ENCODE data around the gene SMYD5.

Gene SMYD5

DNA sequence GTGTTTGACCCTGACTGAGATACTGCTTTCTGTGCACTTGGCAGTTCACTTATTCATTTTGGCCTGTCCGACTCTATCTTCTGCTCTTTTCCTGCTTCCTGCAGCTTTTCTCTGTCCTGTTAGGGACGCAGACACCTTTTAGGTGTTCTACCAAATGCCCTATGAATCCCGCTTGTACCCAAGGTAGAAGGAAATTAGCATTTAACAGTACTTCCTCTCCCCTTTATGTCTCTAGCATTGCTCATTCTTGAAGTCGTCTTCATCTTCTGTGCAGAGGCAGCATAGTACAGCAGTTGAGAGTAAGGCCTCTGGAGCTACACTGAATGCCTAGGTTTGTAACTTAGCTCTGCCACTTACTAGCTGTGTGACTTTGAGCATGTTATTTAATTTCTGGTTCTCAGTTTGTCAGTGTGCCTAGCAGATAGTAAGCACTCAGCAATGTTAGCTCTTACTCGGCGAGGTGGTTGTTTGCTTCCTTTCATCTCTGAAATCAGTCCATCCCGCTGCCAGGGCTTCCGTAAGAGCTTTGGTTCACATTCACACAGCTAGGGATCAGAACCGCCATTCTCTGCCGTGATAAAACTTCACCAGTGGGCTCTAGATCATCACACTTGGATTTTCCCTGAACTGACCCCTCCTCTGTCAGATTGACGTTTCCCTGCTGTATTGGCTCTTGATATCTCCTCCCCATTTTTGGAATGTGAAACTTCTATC is 21.4 kb downstream of the SMYD5 start:
- ChIA-PET POLR2A (interaction anchor here (1.4 to 3.5 kb wide), 2 partner anchors 11 to 502 kb away, joined by 4 to 18 read pairs; partner anchors contain the start of gene TPRKB), CTCF (interaction anchor here (0.7 to 9.5 kb wide), 7 partner anchors 9 to 55 kb away, joined by 3 to 70 read pairs (median 3); partner anchors contain the start of gene SMYD5)
- TF ChIP-seq, protein P1, sequence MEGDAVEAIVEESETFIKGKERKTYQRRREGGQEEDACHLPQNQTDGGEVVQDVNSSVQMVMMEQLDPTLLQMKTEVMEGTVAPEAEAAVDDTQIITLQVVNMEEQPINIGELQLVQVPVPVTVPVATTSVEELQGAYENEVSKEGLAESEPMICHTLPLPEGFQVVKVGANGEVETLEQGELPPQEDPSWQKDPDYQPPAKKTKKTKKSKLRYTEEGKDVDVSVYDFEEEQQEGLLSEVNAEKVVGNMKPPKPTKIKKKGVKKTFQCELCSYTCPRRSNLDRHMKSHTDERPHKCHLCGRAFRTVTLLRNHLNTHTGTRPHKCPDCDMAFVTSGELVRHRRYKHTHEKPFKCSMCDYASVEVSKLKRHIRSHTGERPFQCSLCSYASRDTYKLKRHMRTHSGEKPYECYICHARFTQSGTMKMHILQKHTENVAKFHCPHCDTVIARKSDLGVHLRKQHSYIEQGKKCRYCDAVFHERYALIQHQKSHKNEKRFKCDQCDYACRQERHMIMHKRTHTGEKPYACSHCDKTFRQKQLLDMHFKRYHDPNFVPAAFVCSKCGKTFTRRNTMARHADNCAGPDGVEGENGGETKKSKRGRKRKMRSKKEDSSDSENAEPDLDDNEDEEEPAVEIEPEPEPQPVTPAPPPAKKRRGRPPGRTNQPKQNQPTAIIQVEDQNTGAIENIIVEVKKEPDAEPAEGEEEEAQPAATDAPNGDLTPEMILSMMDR (IDR thresholded peaks at IDR 0.05; ENCODE audit: control extremely low read depth, extremely low read depth, low read depth, missing control alignments): no peak
- DNase-seq (ENCODE audit: extremely low spot score): no peak

DNA sequence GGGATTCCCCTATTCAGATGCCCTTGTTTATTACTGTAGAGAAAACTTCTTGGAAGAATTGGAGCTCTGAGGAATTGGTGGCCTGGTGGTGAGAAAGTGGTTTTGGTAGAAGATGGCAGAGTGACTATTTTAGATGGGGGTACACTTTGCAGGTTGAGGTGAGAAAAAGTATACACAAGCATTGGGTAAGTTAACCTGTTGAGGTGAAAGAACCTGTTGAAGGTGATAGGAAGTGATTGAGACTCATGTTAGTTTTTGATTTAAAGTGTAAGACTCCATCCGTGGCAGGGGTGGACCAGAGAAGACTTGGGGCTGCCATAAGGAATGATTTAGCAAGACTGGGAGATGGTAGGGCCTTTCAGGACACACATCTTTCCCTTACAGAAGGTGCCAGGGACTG is 23.1 kb downstream of the SMYD5 start:
- POLR2A ChIA-PET: no interaction called here
- CTCF ChIA-PET: interaction anchor here (0.9 to 2.4 kb wide), 5 partner anchors 8 to 60 kb away, joined by 3 to 7 read pairs (median 3); no protein-coding TSS in a partner anchor
- TF ChIP-seq, protein P1 (IDR thresholded peaks at IDR 0.05; ENCODE audit: control extremely low read depth, extremely low read depth, low read depth, missing control alignments): no peak
- DNase-seq (ENCODE audit: extremely low spot score): no peak

DNA sequence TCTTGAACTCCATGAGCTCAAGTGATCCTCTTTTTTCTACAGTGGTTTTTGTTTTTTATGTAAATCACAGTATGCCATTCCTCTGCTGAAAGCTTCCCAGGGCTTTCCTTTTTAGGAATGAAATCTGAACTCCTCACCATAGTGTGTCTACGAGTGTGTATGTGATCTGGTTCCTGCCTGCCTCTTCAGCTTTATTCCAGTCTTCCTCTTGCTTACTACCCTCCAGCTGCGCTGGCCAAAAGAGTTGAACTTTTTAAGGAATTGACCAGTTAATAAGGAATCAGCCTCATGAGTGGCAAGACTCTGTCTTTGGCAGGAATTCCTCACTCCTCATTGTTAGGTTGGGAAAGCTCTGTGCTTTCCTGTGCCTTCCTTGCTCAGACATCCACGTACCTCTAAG is 24.1 kb downstream of the SMYD5 start:
- TF ChIP-seq, protein P1 (IDR thresholded peaks at IDR 0.05; ENCODE audit: control extremely low read depth, extremely low read depth, low read depth, missing control alignments): no peak
- POLR2A ChIA-PET: no interaction called here
- DNase-seq (ENCODE audit: extremely low spot score): no peak
- CTCF ChIA-PET: interaction anchor here (1.1 to 3.2 kb wide), 6 partner anchors 12 to 52 kb away, joined by 3 to 11 read pairs (median 6); no protein-coding TSS in a partner anchor

DNA sequence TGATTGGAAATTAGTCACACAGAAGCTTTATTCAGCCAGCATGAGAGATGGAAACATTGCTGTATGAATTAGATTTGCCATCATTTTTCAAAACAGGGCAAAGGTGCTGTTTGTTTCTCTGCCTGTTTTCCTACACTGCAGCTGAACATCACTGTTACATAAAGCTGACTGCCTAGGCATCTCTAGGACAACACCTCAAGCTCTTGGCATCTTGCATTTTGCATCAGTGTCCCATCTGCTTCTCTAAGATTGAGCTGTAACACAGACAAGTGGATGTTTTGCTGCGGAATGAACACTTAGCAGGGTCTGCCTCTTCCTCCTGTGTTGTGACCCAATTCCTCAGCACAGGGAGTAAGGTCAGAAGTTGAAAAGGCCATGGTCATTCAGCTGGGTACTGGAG is 24.9 kb downstream of the SMYD5 start:
- TF ChIP-seq, protein P1 (IDR thresholded peaks at IDR 0.05; ENCODE audit: control extremely low read depth, extremely low read depth, low read depth, missing control alignments): no peak
- ChIA-PET POLR2A (no interaction called here), CTCF (interaction anchor here (1.1 to 3.2 kb wide), 7 partner anchors 9 to 62 kb away, joined by 3 to 11 read pairs (median 4); no protein-coding TSS in a partner anchor)
- DNase-seq (ENCODE audit: extremely low spot score): no peak

DNA sequence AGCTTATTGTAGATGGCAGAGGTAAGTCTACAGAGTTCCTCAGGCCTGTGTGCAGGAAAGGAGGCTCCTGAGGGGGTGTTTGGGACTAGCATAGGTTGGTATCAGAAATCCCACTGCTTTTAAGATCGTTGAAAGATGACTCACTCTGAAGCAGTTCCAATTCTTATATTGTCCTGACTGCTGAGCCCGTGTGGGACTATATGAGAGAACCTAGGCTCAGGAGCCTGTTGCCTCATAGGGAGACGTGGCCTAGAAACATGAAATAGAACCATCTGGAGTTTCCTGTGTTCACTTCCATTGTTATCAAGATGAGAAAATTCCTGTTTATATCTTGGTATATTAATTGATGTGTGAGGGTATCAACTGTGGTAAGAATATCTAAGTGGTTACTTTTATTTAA is 25.7 kb downstream of the SMYD5 start:
- CTCF ChIA-PET: interaction anchor here (1.2 to 3.2 kb wide), 4 partner anchors 10 to 63 kb away, joined by 3 to 11 read pairs (median 6); no protein-coding TSS in a partner anchor
- no peak for DNase-seq (ENCODE audit: extremely low spot score)
- POLR2A ChIA-PET: no interaction called here
- TF ChIP-seq, protein P1 (IDR thresholded peaks at IDR 0.05; ENCODE audit: control extremely low read depth, extremely low read depth, low read depth, missing control alignments): no peak

DNA sequence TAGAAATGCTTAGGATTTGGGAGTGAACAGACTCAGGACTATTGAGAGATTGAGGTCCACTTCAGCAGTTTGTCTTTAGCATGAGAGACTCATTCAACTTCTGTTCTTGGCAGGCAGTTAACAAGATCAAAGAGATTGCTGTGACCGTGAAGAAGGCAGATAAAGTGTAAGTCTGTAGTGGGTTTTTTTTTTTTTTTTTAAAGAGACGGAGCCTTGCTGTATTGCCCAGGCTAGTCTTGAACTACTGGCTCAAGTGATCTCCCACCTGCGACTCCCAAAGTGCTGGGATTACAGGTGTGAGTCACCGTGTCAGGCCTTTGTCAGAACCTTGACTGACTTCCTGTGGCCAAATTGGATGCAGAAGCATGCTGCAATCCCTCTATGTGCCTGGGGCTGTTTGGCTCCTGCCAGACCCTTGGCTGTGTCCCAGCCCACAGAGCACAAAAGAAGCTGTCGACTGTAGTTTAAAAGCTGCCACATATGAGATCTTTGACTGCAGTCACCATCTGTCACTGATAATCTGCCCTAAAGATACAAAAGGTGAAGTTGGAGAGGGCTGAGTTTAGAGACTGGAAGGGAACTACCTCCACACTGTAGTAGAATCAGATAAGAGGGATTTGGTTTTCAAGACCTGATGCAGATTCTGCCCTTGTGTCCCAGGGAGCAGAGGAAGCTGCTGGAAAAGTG is 30.0 kb downstream of the SMYD5 start:
- CTCF ChIA-PET: interaction anchor here (1.2 to 3.7 kb wide), 3 partner anchors 10 to 67 kb away, joined by 3 to 19 read pairs (median 8); partner anchors contain the start of genes CCT7 and PRADC1
- no peak for DNase-seq (ENCODE audit: extremely low spot score)
- POLR2A ChIA-PET: interaction anchor here (1.0 kb wide), 1 partner anchor 11 kb away, joined by 3 read pairs; no protein-coding TSS in a partner anchor
- TF ChIP-seq, protein P1 (IDR thresholded peaks at IDR 0.05; ENCODE audit: control extremely low read depth, extremely low read depth, low read depth, missing control alignments): no peak

All from GM10248 (cell line).